Upper lobe of left lung (tissue), 4 donors: ENCODE measurements around the gene PYROXD2.

Experiments
- POLR2A ChIP-seq, 4 donors: fragments of 450-650 bp; IDR thresholded peaks; one replicate each; pipeline ENCODE4 v1.5.1; 2016 to 2017; ENCODE audit warnings: antibody characterized with exemption in 4 of 4, mild to moderate bottlenecking in 2 of 4
- POLR2AphosphoS5 ChIP-seq, 2 donors: sonication (generic); formaldehyde crosslinking; IDR thresholded peaks; one replicate each; pipeline ENCODE4 v1.5.1; 2017; ENCODE audit warnings: antibody characterized with exemption in 2 of 2

DNA sequence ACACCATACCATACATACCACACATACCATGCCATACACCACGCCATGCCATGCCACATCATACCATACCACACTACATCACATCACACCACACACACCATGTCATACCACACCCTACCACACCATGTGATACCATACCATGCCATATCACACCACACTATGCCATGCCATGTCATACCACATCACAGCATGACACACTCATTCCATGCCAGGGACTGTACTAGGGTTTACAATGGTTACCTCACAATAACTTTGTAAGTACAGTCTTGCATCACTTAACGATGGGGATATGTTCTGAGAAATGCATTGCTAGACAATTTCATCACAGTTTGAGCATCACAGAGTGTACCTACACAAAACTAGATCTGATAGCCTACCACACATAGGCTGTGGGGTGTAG, 14.5 kb downstream of the PYROXD2 start:
- TF ChIP-seq POLR2AphosphoS5 (IDR thresholded peaks at IDR 0.05) (no peak), POLR2A (IDR thresholded peaks at IDR 0.05) (no peak)
